ENCODE results near the gene SCYL2.

Gene SCYL2

DNA sequence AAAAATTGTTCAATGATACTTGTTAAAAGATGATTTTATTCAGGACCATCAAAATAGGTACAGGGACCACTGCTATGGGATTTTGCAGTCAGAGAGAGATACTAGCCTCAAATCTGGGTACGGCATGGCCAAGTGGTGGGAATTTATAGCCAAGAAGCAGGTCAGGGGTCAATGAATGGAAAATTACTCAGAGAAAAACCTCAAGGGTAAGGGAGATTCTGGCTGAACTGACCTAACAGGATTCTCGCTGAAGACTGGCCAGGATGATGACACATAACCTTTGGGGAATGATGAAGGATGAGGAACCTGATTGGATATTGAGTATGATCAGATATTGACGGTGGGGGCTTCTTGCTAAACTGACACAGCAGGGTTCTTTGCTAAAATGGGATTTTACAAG, 32.8 kb upstream of the SCYL2 start:
- Histone ChIP-seq H3K36me3 (no peaks in the 10 kb centered on the region), H3K4me1 (no peaks in the 10 kb centered on the region), H3K27me3 (no peaks in the 10 kb centered on the region), H3K4me2 (no peak overlapping the region), H3K4me3 (no peak overlapping the region), H3K9me3 (no peaks in the 10 kb centered on the region), H3K27ac (no peak overlapping the region), H4K20me1 (no peaks in the 10 kb centered on the region), H3K9ac (no peak overlapping the region)
- no peak for TF ChIP-seq Cebpa-rat (IDR thresholded peaks at IDR 0.05)

DNA sequence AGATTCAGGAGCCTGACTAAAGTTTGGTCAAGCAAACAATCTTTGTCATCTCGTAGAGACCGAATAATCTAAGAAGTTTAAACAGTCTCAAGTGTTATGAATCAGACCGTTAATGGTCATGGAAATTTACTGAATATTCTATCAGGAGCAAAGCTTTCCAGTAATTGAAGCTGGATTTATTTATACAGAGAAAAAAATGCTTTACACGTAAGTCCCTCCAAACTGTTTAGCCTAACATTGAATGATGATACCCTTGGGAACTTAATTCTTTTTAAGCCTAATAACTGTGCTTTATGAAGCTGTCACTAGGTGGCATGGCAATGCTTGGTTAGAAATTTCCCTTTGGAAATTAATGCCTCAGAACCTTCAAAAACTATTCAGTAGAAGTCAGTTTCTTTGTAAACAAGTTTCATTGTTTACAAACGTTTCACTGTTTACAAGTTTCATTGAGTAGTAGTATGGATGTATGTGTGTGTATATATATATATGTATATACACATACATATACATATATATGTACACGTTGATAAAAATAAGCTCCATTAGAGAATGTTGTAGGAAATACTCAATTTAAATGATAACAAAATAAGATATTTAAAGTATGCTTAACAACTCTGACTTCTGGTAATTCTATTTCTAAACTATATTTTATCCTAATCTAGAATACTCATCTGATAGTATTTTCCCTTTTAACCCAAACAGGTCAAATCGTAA, 32.2 kb upstream of the SCYL2 start:
- no peaks in the 10 kb centered on the region for H4K20me1 ChIP-seq
- no peak overlapping the region for H3K4me3 ChIP-seq
- no peaks in the 10 kb centered on the region for H3K9me3 ChIP-seq
- no peaks in the 10 kb centered on the region for H3K36me3 ChIP-seq
- no peaks in the 10 kb centered on the region for H3K27me3 ChIP-seq
- no peak overlapping the region for H3K27ac ChIP-seq
- no peak overlapping the region for H3K9ac ChIP-seq
- TF ChIP-seq Cebpa-rat (IDR thresholded peaks at IDR 0.05) = no peak
- no peaks in the 10 kb centered on the region for H3K4me1 ChIP-seq
- H3K4me2 ChIP-seq = no peak overlapping the region

DNA sequence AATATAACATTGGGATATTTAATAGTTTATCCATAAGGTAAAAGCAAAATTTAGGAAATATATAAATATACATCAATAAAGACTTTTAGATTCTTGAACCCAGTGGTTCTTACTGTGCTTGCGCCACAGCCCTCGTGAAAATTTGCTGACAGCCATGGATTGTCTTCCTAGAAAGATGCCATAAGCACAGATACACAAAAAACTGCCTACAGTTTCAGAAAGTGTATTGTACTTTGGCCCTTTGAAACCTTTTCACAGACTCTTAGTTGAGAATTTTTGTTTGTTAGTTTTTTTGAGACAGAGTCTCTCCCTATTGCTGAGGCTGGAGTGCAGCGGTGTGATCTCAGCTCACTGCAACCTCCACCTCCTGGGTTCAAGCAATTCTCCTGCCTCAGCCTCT, 28.2 kb upstream of the SCYL2 start:
- Histone ChIP-seq H3K4me2 (no peak overlapping the region), H4K20me1 (no peaks in the 10 kb centered on the region), H3K9me3 (no peaks in the 10 kb centered on the region), H3K4me3 (no peak overlapping the region), H3K27ac (no peak overlapping the region), H3K9ac (no peak overlapping the region), H3K27me3 (no peaks in the 10 kb centered on the region), H3K4me1 (no peaks in the 10 kb centered on the region), H3K36me3 (no peaks in the 10 kb centered on the region)
- no peak for TF ChIP-seq Cebpa-rat (IDR thresholded peaks at IDR 0.05)

DNA sequence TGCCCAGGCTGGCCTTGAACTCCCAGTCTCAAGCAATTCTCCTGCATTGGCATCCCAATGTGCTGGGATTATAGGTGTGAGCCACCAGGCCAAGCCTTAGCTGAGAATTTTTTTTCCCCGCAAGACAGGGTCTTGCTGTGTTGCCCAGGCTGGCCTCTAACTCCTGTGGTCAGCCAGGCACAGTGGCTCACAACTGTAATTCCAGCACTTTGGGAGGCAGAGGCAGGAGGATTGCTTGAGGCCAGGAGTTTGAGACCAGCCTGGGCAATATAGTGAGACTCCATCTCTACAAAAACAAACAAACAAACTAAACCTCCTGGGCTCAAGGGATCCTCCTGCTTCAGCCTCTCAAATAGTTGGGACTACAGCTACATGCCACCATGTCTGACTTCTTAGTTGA, 27.4 kb upstream of the SCYL2 start:
- Histone ChIP-seq H3K27ac (no peak overlapping the region), H3K9ac (no peak overlapping the region), H3K27me3 (no peaks in the 10 kb centered on the region), H3K4me3 (no peak overlapping the region), H3K4me2 (no peak overlapping the region), H3K36me3 (no peaks in the 10 kb centered on the region), H3K9me3 (no peaks in the 10 kb centered on the region), H3K4me1 (no peaks in the 10 kb centered on the region), H4K20me1 (no peaks in the 10 kb centered on the region)
- no peak for TF ChIP-seq Cebpa-rat (IDR thresholded peaks at IDR 0.05)

DNA sequence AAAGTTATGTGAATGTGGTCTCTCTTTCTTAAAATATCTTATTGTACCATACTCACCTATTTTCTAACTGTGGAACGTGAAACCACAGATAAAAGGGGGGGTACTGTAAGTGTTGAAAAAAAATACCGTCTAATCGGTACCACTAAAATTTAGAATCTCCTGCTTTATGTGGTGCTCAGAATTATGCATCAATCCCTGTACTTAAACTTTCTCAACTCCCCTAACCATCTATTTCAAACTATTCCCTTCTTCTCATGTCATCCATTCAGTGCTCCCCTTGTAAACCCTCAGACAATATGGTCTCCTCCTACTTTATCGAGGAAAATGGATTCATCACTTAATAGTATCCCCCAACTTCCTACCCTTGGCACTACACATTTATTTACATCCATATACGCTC, 23.8 kb upstream of the SCYL2 start:
- no peaks in the 10 kb centered on the region for H3K27me3 ChIP-seq
- H3K4me1 ChIP-seq = no peaks in the 10 kb centered on the region
- no peaks in the 10 kb centered on the region for H3K36me3 ChIP-seq
- no peak overlapping the region for H3K4me3 ChIP-seq
- H4K20me1 ChIP-seq = no peaks in the 10 kb centered on the region
- TF ChIP-seq Cebpa-rat (IDR thresholded peaks at IDR 0.05) = no peak
- H3K27ac ChIP-seq = no peak overlapping the region
- no peak overlapping the region for H3K4me2 ChIP-seq
- no peak overlapping the region for H3K9ac ChIP-seq
- H3K9me3 ChIP-seq = no peaks in the 10 kb centered on the region

DNA sequence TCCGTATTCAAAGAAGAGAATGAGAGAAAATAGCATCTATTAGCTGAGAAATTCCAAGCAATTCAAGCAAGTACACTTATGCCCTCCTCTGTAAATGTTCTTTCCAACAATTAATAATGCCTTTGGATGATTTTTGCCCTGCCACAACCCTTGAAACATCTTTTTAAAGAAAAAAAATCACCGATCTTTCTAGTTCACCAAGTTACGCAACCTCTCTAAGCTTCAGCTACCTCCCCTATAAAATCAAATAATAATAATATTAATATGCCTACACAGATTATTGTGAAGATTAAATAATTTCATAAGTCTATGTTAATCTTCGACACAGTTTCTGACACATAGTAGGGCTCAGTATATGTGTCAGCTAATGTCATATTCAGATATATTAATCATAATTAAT, 19.2 kb upstream of the SCYL2 start:
- H3K4me3 ChIP-seq = no peak overlapping the region
- no peak for TF ChIP-seq Cebpa-rat (IDR thresholded peaks at IDR 0.05)

DNA sequence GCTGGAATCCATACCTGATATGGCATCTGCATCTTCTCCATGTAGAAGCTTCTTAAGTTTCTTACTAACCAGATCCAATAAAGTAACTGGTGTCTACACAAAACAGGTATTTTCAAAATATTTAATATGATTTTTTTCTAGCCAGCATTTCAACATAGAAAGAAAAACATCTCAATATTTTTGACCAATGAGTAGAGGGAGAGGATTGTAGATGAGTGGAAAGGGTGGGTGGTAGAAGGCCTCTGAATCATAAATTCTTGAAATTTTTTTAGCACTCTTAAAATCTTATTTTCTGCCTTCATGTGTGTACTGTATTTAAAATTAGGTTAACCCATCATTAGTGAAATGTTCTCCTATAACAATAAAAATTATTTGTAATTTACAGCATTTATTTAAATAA, 18.1 kb upstream of the SCYL2 start:
- Histone ChIP-seq H3K4me3 (no peak overlapping the region), H3K9me3 (no peaks in the 10 kb centered on the region), H3K27ac (no peak overlapping the region), H3K4me2 (no peak overlapping the region), H3K36me3 (no peaks in the 10 kb centered on the region), H4K20me1 (no peaks in the 10 kb centered on the region), H3K9ac (no peak overlapping the region), H3K27me3 (no peaks in the 10 kb centered on the region), H3K4me1 (no peaks in the 10 kb centered on the region)
- TF ChIP-seq Cebpa-rat (IDR thresholded peaks at IDR 0.05) = no peak

More for the DNA sequence above, 19.2 kb upstream of the SCYL2 start:
- H3K4me1 ChIP-seq = no peaks in the 10 kb centered on the region
- H3K27me3 ChIP-seq = no peaks in the 10 kb centered on the region
- no peak overlapping the region for H3K9ac ChIP-seq
- H3K4me2 ChIP-seq = no peak overlapping the region
- no peaks in the 10 kb centered on the region for H4K20me1 ChIP-seq
- H3K36me3 ChIP-seq = no peaks in the 10 kb centered on the region
- no peak overlapping the region for H3K27ac ChIP-seq
- H3K9me3 ChIP-seq = no peaks in the 10 kb centered on the region

DNA sequence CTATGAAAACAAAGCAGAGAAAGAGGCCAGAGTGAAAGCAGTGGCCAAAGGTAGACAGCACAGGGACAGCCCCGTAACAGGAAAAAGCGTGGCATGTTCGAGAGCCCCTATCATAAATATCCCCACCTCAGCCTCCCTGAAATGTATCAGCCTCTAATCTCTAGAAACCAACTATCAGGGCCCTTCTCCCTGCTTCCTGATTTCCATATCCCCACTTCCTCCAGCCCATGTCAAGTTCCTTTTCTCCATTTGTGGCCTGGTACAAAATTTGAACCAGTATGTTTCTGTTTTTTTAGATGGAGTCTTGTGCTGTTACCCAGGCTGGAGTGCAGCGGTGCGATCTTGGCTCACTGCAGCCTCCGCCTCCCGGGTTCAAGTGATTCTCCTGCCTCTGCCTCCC, 17.0 kb upstream of the SCYL2 start:
- no peak for TF ChIP-seq Cebpa-rat (IDR thresholded peaks at IDR 0.05)

DNA sequence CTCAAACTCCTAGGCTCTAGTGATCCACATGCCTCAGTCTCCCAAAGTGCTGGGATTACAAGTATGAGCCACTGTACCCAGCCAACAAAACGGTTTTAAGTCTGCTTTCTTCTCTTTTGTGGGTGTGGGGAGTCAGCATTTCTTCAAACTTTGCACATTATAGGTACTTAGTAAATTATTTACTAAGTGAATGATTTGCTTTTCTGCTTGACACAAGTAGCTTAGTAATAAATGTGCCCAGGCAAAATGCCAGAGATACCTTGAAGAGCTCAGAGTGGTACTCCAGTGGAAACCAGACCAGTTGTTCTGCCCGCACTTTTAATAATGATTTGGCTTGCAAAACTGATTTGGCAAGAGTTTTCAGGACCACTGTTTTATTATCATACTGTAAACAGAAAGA, 15.1 kb upstream of the SCYL2 start:
- TF ChIP-seq Cebpa-rat (IDR thresholded peaks at IDR 0.05) = no peak
- Histone ChIP-seq H3K9ac (no peak overlapping the region), H4K20me1 (no peaks in the 10 kb centered on the region), H3K4me2 (no peak overlapping the region), H3K9me3 (no peaks in the 10 kb centered on the region), H3K4me3 (no peak overlapping the region), H3K4me1 (no peaks in the 10 kb centered on the region), H3K36me3 (no peaks in the 10 kb centered on the region), H3K27me3 (no peaks in the 10 kb centered on the region), H3K27ac (no peak overlapping the region)

More for the DNA sequence above, 17.0 kb upstream of the SCYL2 start:
- H3K27ac ChIP-seq = no peak overlapping the region
- no peaks in the 10 kb centered on the region for H4K20me1 ChIP-seq
- no peak overlapping the region for H3K4me3 ChIP-seq
- H3K27me3 ChIP-seq = no peaks in the 10 kb centered on the region
- no peaks in the 10 kb centered on the region for H3K4me1 ChIP-seq
- no peak overlapping the region for H3K4me2 ChIP-seq
- H3K9ac ChIP-seq = no peak overlapping the region
- H3K36me3 ChIP-seq = no peaks in the 10 kb centered on the region
- no peaks in the 10 kb centered on the region for H3K9me3 ChIP-seq

DNA sequence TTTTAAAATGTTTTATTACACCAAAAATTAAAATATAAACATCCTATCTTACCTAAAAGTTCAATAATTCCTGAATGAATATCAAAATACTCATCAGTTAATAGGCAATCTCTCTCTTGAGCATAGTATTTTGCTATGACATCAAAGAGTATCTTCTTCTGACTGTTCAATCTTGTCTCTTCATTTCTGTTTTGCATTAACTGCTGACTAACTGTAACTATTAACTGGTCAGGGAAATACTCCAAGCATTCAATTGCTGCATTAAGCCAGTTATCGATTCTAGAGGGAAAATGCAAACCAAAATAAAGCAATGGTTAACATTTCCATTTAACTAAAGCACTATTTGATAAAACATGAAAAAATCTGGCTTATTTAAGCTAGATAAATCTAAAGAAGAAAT, 13.5 kb upstream of the SCYL2 start:
- Histone ChIP-seq H3K4me2 (no peak overlapping the region), H3K9ac (no peak overlapping the region), H3K36me3 (no peaks in the 10 kb centered on the region), H3K27ac (no peak overlapping the region), H3K27me3 (no peaks in the 10 kb centered on the region), H3K4me1 (no peaks in the 10 kb centered on the region), H3K4me3 (no peak overlapping the region), H3K9me3 (no peaks in the 10 kb centered on the region), H4K20me1 (no peaks in the 10 kb centered on the region)
- no peak for TF ChIP-seq Cebpa-rat (IDR thresholded peaks at IDR 0.05)

DNA sequence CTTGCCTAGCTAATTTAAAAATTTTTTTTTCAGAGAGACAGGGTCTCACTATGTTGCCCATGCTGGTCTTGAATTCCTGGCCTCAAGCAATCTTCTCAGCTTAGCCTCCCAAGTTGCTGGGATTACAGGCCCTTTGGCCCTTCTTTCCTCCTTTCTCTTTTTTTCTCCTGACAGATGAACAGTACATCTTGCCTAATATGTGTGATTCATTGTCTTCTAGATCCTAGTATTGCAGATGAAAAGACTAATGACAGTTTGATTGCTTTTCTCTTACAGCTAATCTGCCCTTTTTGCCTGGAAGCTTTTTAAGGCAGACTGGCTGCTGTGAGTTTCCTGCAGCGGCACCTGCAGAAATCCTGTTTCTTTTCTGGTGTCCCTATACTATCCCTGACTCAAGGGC, 12.1 kb upstream of the SCYL2 start:
- no peak overlapping the region for H3K4me2 ChIP-seq
- H3K27ac ChIP-seq = no peak overlapping the region
- no peaks in the 10 kb centered on the region for H4K20me1 ChIP-seq
- no peaks in the 10 kb centered on the region for H3K27me3 ChIP-seq
- no peak overlapping the region for H3K9ac ChIP-seq
- TF ChIP-seq Cebpa-rat (IDR thresholded peaks at IDR 0.05) = no peak
- H3K9me3 ChIP-seq = no peaks in the 10 kb centered on the region
- H3K4me3 ChIP-seq = no peak overlapping the region
- no peaks in the 10 kb centered on the region for H3K36me3 ChIP-seq
- no peaks in the 10 kb centered on the region for H3K4me1 ChIP-seq

All from BLaER1 (cell line).